Measurements from ENCODE around the gene LRP1B. TPM values are rescaled to one million over a fixed set of nuclear protein-coding genes. Genes with fewer than 3 reads are reported as not detected.
A peak's percentile ranks its signal among the peaks of the same experiment; 100 is the strongest.

The LRP1B gene
- total and polyA plus RNA-seq, 2 of the 8 experiments (the other 6 are each of a cell fraction or from before 2014, with no cell fraction given) = 0.03 TPM; not detected in 1

DNA sequence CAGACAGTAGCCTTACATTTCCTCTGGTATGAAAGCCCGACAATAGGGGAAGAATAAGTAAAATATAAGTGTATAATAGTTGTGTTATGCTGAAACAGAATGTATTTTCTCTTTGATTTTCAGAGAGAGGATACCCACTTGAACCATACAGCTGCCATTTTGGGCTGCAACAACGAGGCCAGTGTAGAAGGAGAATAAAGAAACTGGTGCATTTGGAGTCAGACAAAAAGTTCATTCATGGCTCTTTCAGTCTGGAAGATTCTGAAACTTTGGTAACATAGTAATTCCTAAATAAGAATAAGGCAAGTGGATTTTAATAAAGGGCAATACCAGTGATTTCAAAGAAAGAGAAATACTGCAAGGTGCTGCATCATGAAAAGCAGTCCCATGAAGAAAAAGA lies 610.9 kb downstream of the LRP1B start:
- no peak for TF ChIP-seq RAD21 (IDR thresholded peaks at IDR 0.05 in 1 of 2, conservative IDR thresholded peaks at IDR 0.05 in 1 of 2; ENCODE audit: low read depth in 2 of 2, low read length in 2 of 2)
- no peak for TF ChIP-seq CTBP2 (IDR thresholded peaks at IDR 0.05; ENCODE audit: borderline replicate concordance, insufficient read depth, insufficient read length, low read length)
- TF ChIP-seq SIRT6 (IDR thresholded peaks at IDR 0.05; ENCODE audit: low read length) = no peak
- no peak for TF ChIP-seq USF2 (IDR thresholded peaks at IDR 0.05; ENCODE audit: low read length)
- CTCF ChIA-PET (ENCODE audit: partially characterized antibody) = interaction anchor here (0.7 kb wide), 1 partner anchor 1769 kb away, joined by 4 read pairs; no protein-coding TSS in a partner anchor
- no peaks in the 10 kb centered on the region for H3K9me3 ChIP-seq (ENCODE audit: insufficient read depth in 2 of 2, low read depth in 1 of 2, low read length in 1 of 2)

More for the DNA sequence above, 610.9 kb downstream of the LRP1B start:
- H4K8ac ChIP-seq (ENCODE audit: extremely low read depth, insufficient read depth, low read length) = no peak overlapping the region
- H2BK15ac ChIP-seq (ENCODE audit: low read length) = no peak overlapping the region
- H3K79me1 ChIP-seq (ENCODE audit: low read depth, low read length) = no peaks in the 10 kb centered on the region
- FAIRE-seq (no peak), DNase-seq (ENCODE audit: low read depth in 1 of 2, low spot score in 2 of 2) (no peak)
- H3K79me2 ChIP-seq (ENCODE audit: control insufficient read depth in 1 of 2, insufficient read depth in 2 of 2, low read length in 2 of 2) = no peaks in the 10 kb centered on the region
- H3K23ac ChIP-seq (ENCODE audit: insufficient read length) = no peak overlapping the region
- 89% methylated on average over 2 of the region's 2 CpGs; no CpG with 5 or more reads in 1 of the 2 experiments for WGBS, 2 experiments (ENCODE audit: extremely low coverage in 1 of 2, insufficient coverage in 1 of 2, insufficient read length in 1 of 2, insufficient replicate concordance in 2 of 2, low coverage in 1 of 2, low lambda C conversion rate in 2 of 2, missing lambda C conversion rate in 1 of 2)
- no peaks in the 10 kb centered on the region for H3K23me2 ChIP-seq (ENCODE audit: low read depth, low read length)
- H3K4ac ChIP-seq (replicated peaks; ENCODE audit: insufficient read length, low read depth, low read length) = no peak overlapping the region
- H4K5ac ChIP-seq (ENCODE audit: insufficient read length, low read depth, low read length) = no peak overlapping the region
- H3K27ac ChIP-seq (ENCODE audit: low read depth, low read length) = no peak overlapping the region
- H2BK120ac ChIP-seq (replicated peaks; ENCODE audit: low read depth, low read length) = no peak overlapping the region
- H2BK5ac ChIP-seq (ENCODE audit: low read depth, low read length) = no peak overlapping the region
- H2BK12ac ChIP-seq (ENCODE audit: low read depth, low read length) = no peak overlapping the region
- H3K9ac ChIP-seq (replicated peaks in 1 of 4; ENCODE audit: extremely low read depth in 1 of 4, low read depth in 3 of 4, low read length in 3 of 4) = no peak overlapping the region
- no peaks in the 10 kb centered on the region for H4K20me1 ChIP-seq (replicated peaks in 1 of 2; ENCODE audit: control insufficient read depth in 1 of 2, insufficient read depth in 2 of 2, low read length in 2 of 2)
- no peaks in the 10 kb centered on the region for H3K4me1 ChIP-seq (replicated peaks in 1 of 4; ENCODE audit: control insufficient read depth in 3 of 4, insufficient read depth in 4 of 4, low read length in 3 of 4)
- H3K14ac ChIP-seq (ENCODE audit: insufficient read length) = no peak overlapping the region
- no peak overlapping the region for H3K4me2 ChIP-seq (ENCODE audit: insufficient read depth in 1 of 2, low read depth in 2 of 2, low read length in 2 of 2)
- no peaks in the 10 kb centered on the region for H3K27me3 ChIP-seq (replicated peaks in 1 of 4; ENCODE audit: control insufficient read depth in 3 of 4, extremely low read depth in 1 of 4, insufficient read depth in 3 of 4, low read length in 3 of 4)
- H3K56ac ChIP-seq (replicated peaks; ENCODE audit: insufficient read length, low read depth, low read length) = no peak overlapping the region
- POLR2A ChIA-PET (ENCODE audit: partially characterized antibody) = no interaction called here
- no peak overlapping the region for H4K91ac ChIP-seq (replicated peaks; ENCODE audit: insufficient read length, low read length)
- no peak overlapping the region for H2BK20ac ChIP-seq (ENCODE audit: low read length)
- H2AFZ ChIP-seq (ENCODE audit: low read length) = 0 out of 2 replicates have a peak overlapping the region, but pooled peaks have one; percentile 13
- no peak overlapping the region for H3K4me3 ChIP-seq (ENCODE audit: extremely low read depth in 1 of 4, insufficient read depth in 2 of 4, low read depth in 3 of 4, low read length in 4 of 4)
- H2AK5ac ChIP-seq (ENCODE audit: low read depth, low read length) = no peak overlapping the region
- no peak overlapping the region for H3K18ac ChIP-seq (ENCODE audit: extremely low read depth, low read length)
- H3K36me3 ChIP-seq (ENCODE audit: control insufficient read depth in 2 of 4, insufficient read depth in 4 of 4, low read length in 3 of 4) = no peaks in the 10 kb centered on the region

Measured in H1 (cell line).